K562 (cell line): ENCODE results near the gene PPM1N. TPM values are rescaled to one million over a fixed set of nuclear protein-coding genes. Genes with fewer than 3 reads are reported as not detected.

Source experiments
- BCOR ChIP-seq: fragments of 450-650 bp; IDR thresholded peaks from 2 replicates; pipeline ENCODE4 v1.6.1; 2016
- CAMTA2 ChIP-seq: fragments of 250-450 bp; sonication (Bioruptor Pico); conservative IDR thresholded peaks from 2 replicates; pipeline ENCODE4 v1.5.1; 2022
- CBFA2T2 ChIP-seq: fragments of 450-650 bp; conservative IDR thresholded peaks from 2 replicates; pipeline ENCODE4 v1.6.1; 2017; ENCODE audit warnings: mild to moderate bottlenecking
- CSDE1 ChIP-seq, 2 experiments: fragments of 450-650 bp; IDR thresholded peaks; 2 replicates each; pipeline ENCODE4 v1.6.1; 2016; ENCODE audit warnings: mild to moderate bottlenecking in 1 of 2
- GATAD2B ChIP-seq: fragments of 450-650 bp; IDR thresholded peaks from 2 replicates; pipeline ENCODE4 v1.6.1; 2017; ENCODE audit warnings: mild to moderate bottlenecking, borderline replicate concordance
- HDAC2 ChIP-seq: fragments of 450-650 bp; IDR thresholded peaks from 2 replicates; pipeline ENCODE4 v1.6.1; 2016; ENCODE audit warnings: mild to moderate bottlenecking
- HOXB6 ChIP-seq: fragments of 250-450 bp; sonication (Bioruptor Pico); IDR thresholded peaks from 2 replicates; pipeline ENCODE4 v1.5.1; 2022; ENCODE audit warnings: mild to moderate bottlenecking, borderline replicate concordance
- ILF3 ChIP-seq: fragments of 450-650 bp; IDR thresholded peaks from 2 replicates; pipeline ENCODE4 v1.6.1; 2018; ENCODE audit warnings: antibody characterized with exemption, mild to moderate bottlenecking, moderate library complexity, borderline replicate concordance
- MAFF ChIP-seq: IDR thresholded peaks from 2 replicates; pipeline ENCODE4 v1.6.1; 2012; ENCODE audit warnings: low read length, improper control_type of control experiment
- MYC ChIP-seq, 2 experiments: fragments of 250-450 bp in 1 of 2; sonication (Bioruptor Pico) in 1 of 2; IDR thresholded peaks; 2 replicates each; pipeline versions ENCODE4 v1.5.1 to v1.6.1; 2012 to 2021; ENCODE audit warnings: low read depth in 2 of 2, borderline replicate concordance in 1 of 2, improper control_type of control experiment in 1 of 2, low read length in 1 of 2, mild to moderate bottlenecking in 1 of 2, moderate library complexity in 1 of 2
- POLR3G ChIP-seq: IDR thresholded peaks from 2 replicates; pipeline ENCODE4 v1.6.1; 2011; ENCODE audit not compliant: insufficient read length, insufficient replicate concordance; ENCODE audit errors: extremely low read depth
- SIX5 ChIP-seq, 2 experiments: IDR thresholded peaks; 2 replicates each; pipeline ENCODE4 v1.6.1; 2011; ENCODE audit warnings: low read length in 2 of 2, borderline replicate concordance in 1 of 2, low read depth in 1 of 2, mild to moderate bottlenecking in 1 of 2, moderate library complexity in 1 of 2; ENCODE audit not compliant: insufficient read depth in 1 of 2
- TBL1XR1 ChIP-seq, 2 experiments: IDR thresholded peaks; 2 replicates each; pipeline ENCODE4 v1.6.1; 2012; ENCODE audit warnings: improper control_type of control experiment in 2 of 2, low read length in 2 of 2, mild to moderate bottlenecking in 1 of 2
- ZBTB1 ChIP-seq: sonication (generic); formaldehyde crosslinking; IDR thresholded peaks from 2 replicates; pipeline ENCODE4 v1.8.1; 2023; ENCODE audit warnings: missing genetic modification reagents, low read depth, mild to moderate bottlenecking, borderline replicate concordance
- ZBTB40 ChIP-seq, 2 experiments: fragments of 450-650 bp in 1 of 2; sonication (generic) in 1 of 2; formaldehyde crosslinking in 1 of 2; IDR thresholded peaks; 2 replicates each; pipeline versions ENCODE4 v1.7.1 to v1.9.0; 2016 to 2022; ENCODE audit warnings: inconsistent platforms in 1 of 2, mild to moderate bottlenecking in 1 of 2, missing genetic modification reagents in 1 of 2
- ZC3H4 ChIP-seq: sonication (generic); formaldehyde crosslinking; IDR thresholded peaks from 2 replicates; pipeline ENCODE4 v1.9.0; 2021; ENCODE audit warnings: missing genetic modification reagents, borderline replicate concordance
- polyA plus RNA-seq, 8 experiments: library from polyadenylated mRNA; depleted of rRNA in 4 of 8; stranded (reverse) in 5 of 8; unstranded in 3 of 8; fragments of >200 nt; fragmentation: Nextera tagmentation in 2 of 8; fragmentation: Illumina TruSeq in 1 of 8; extraction: Ambion mirVana in 2 of 8; extraction: Trizol in 1 of 8; gene quantifications; 2 replicates each; pipeline versions ENCODE4 v1.2.1 to v1.2.3, GENCODE V29; 2011 to 2014; ENCODE audit warnings: inconsistent platforms in 1 of 8, missing spikeins in 1 of 8
- total RNA-seq, 7 experiments: library from RNA; depleted of rRNA in 6 of 7; stranded (reverse); fragments of >200 nt in 6 of 7; fragmentation: Illumina TruSeq in 2 of 7; extraction: Trizol in 2 of 7; gene quantifications; 2 replicates each; pipeline versions ENCODE4 v1.2.1 to v1.2.3, GENCODE V29; 2011 to 2021; ENCODE audit warnings: low replicate concordance in 1 of 7

The PPM1N gene
- total and polyA plus RNA-seq, 9 of the 15 experiments (the other 6 are each of a cell fraction or from before 2014, with no cell fraction given), result 4.5 to 15.6 (median 8.7) TPM

DNA sequence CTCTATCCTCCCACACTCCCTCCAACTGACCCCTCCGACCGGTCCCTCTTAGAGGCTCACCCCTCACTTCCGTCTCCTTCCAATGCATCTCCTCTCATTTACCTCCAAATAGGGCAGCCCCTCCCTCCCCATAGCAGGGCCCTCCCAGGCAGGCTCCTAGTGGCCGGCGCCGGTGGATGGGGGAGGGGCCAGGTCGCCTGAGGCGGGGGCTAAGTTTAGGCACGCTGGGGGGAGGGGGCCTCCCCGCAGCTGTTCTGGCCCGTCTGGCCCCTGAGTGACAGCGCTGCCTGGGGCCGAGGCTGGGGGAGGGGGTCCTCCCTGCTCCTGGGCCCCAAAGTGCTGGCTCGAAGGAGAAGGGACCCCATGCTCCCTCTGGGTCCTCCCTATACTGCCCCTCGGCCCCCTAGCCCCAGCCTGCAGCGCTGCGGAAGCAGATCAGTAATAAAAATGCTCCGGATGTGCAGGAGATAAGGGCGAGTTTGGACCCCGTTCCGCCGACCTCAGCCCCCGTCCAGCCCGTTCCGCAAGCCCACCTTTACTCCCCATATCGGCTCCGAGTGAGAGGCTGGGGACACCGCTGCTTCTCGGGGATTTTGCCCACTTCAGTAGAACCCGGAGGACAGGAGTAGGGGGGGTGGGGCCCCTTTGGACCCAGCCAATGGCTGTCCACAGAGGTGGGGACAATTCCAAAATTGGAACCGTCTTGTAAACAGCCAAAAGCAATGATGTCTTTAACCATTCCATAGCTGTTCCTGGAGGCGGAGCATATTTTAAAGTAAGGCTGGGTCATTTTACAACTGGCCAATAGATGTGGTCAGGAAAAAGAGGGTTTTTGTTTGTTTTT is 5.4 kb upstream of the PPM1N start (continued):
- TF ChIP-seq ZBTB40 (IDR thresholded peaks at IDR 0.05), result 0 out of 2 replicates have a peak, but pooled peaks have one; percentile 40
- no peak for TF ChIP-seq ZBTB40 (CRISPR knock-in tag; IDR thresholded peaks at IDR 0.05)
- no peak for TF ChIP-seq SIX5 (IDR thresholded peaks at IDR 0.05; ENCODE audit: borderline replicate concordance in 1 of 2, insufficient read depth in 1 of 2, low read depth in 1 of 2, low read length in 2 of 2)
- TF ChIP-seq ZBTB1 (CRISPR knock-in tag), result no peak
- TF ChIP-seq GATAD2B, result 0 out of 2 replicates have a peak, but pooled peaks have one; percentile 36
- TF ChIP-seq MAFF, result no peak
- TF ChIP-seq MYC (IDR thresholded peaks at IDR 0.05; ENCODE audit: low read depth, low read length), result peak; percentile 28; the same call in 1 of the 2 replicates
- 0 out of 2 replicates have a peak, but pooled peaks have one; percentile 32 for TF ChIP-seq MYC (CRISPR knock-in tag; IDR thresholded peaks at IDR 0.05; ENCODE audit: borderline replicate concordance, low read depth)
- TF ChIP-seq CSDE1 (IDR thresholded peaks at IDR 0.05), result no peak
- no peak for TF ChIP-seq CBFA2T2
- no peak for TF ChIP-seq ZC3H4
- no peak for TF ChIP-seq HOXB6
- no peak for TF ChIP-seq TBL1XR1 (IDR thresholded peaks at IDR 0.05; ENCODE audit: low read length in 2 of 2)
- TF ChIP-seq CAMTA2 (CRISPR knock-in tag), result no peak
- no peak for TF ChIP-seq BCOR
- TF ChIP-seq ILF3, result no peak
- no peak for TF ChIP-seq HDAC2
- TF ChIP-seq POLR3G, result no peak
